NB4 (cell line): ENCODE results near the gene S100A1.

ENCODE experiments used
- CTCF ChIP-seq: IDR thresholded peaks from one replicate; pipeline ENCODE4 v1.5.1; 2012; ENCODE audit warnings: low read depth, low read length
- POLR2A ChIP-seq: IDR thresholded peaks from 2 replicates; pipeline ENCODE4 v1.6.1; 2011; ENCODE audit warnings: mild to moderate bottlenecking; ENCODE audit not compliant: insufficient read length; ENCODE audit errors: extremely low read depth
- TF ChIP-seq, protein P1 (sequence below): IDR thresholded peaks from 2 replicates; pipeline ENCODE4 v1.6.1; 2011; ENCODE audit warnings: low read depth, low read length

DNA sequence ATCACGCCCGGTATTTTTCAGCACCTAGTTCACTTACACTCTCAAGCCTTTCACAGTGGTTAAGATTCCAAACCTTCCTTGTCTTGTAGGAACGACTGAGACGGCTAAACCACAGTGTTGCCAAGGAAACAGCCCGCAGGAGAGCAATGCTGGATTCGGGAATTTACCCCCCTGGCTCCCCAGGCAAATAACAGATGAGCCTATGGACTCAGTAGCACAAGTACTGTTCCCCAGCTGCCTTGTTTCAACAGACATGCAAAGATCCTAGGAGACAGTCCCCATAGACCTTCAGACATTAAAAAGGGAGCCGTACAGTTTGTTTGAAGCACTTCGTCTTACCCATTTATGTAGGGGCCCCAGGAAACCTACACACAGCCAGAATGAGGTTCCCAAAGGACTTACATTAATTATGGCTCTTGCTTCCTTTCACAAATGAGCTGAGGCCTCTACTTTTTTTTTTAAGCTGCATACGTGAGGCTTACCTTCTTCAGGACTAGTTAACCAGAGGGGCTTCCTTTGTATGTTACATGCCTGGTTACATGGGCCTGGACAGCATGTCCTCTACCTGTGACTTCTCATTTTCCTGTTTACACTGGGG lies 33.0 kb downstream of the S100A1 start:
- TF ChIP-seq POLR2A = no peak
- TF ChIP-seq CTCF = no peak
- TF ChIP-seq, protein P1, sequence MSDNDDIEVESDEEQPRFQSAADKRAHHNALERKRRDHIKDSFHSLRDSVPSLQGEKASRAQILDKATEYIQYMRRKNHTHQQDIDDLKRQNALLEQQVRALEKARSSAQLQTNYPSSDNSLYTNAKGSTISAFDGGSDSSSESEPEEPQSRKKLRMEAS = no peak
